ENCODE data around the gene TIMM13.
"Not testable (repeated sequence)": the region's sequence is repeated elsewhere in the genome, so short reads cannot be mapped to it uniquely, and the experiment has no call there.

- not testable (repeated sequence) for TF ChIP-seq POLR2AphosphoS5 (IDR thresholded peaks at IDR 0.05; ENCODE audit: insufficient read depth in 1 of 2, low read depth in 1 of 2)
- TF ChIP-seq, protein P1, sequence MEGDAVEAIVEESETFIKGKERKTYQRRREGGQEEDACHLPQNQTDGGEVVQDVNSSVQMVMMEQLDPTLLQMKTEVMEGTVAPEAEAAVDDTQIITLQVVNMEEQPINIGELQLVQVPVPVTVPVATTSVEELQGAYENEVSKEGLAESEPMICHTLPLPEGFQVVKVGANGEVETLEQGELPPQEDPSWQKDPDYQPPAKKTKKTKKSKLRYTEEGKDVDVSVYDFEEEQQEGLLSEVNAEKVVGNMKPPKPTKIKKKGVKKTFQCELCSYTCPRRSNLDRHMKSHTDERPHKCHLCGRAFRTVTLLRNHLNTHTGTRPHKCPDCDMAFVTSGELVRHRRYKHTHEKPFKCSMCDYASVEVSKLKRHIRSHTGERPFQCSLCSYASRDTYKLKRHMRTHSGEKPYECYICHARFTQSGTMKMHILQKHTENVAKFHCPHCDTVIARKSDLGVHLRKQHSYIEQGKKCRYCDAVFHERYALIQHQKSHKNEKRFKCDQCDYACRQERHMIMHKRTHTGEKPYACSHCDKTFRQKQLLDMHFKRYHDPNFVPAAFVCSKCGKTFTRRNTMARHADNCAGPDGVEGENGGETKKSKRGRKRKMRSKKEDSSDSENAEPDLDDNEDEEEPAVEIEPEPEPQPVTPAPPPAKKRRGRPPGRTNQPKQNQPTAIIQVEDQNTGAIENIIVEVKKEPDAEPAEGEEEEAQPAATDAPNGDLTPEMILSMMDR (IDR thresholded peaks at IDR 0.05), result not testable (repeated sequence)
Observed at GRCh38 chr19:2463694-2464093, 36.3 kb upstream of the TIMM13 start.

Data from vagina (tissue), 2 donors.